ENCODE measurements around the gene TPCN1.

TPCN1 gene

DNA sequence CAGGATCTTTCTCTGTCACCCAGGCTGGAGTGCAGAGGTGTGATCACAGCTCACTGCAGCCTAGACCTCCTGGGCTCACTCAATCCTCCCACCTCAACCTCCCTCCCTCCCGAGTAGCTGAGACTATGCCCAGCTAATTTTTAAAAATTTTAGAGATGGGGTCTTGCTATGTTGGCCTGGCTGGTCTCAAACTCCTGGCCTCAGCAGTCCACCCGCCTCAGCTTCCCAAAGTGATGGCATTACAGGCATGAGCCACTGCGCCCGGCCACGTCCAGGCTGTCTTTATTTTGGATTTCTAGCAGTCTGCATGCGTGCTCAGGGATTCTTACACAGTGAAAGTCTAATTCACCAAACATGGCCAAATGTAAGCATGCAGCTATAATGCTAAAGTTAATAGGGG lies 95.9 kb downstream of the TPCN1 start:
- no peak for DNase-seq

DNA sequence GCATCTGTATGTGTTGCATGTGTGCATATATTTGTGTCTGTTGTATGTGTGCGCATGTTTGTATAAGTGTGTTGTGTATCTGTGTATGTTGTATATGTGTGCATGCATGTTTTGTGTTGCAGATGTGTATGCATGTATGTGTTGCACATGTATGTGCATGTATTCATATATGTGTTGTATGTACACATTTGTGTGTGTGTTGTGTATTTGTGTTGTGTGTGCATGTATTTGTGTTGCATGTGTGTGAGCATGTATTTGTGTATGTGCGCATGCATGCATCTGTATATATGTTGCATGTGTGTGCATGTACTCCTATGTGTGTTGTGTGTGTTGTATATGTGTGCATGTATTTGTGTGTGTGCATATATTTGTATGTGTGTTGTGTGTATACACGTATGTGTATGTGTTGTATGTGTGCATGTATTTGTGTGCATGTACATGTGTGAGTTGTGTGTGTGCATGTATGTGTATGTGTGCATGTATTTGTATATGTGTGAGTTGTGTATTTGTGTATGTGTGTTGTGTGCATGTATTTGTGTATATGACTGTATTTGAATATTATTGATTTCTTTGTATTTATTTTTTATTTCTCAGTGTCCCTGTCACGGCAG lies 96.9 kb downstream of the TPCN1 start:
- no peak for DNase-seq

- no peak for DNase-seq
These were observed 97.8 kb downstream of the TPCN1 start for GRCh38 chr12:113318900-113319628.

DNA sequence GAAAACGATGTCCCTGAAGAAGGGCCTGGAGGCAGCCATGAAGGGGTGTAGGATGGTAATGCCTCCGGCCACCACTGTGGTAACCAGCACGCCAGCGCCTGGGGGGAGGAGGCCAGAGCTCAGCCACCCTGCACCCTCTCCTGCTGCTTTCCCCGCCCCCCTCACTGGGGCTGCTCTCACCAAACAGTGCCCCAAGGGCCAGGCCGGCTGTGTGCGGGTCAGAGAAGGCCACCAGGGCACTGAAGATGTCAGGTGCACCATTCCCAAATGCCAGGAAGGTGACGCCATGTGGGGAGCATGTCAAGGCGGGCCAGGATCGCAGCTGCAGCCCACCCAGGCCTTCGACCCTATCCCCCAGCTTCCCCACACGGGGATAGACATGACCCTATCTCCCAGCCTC lies 99.1 kb downstream of the TPCN1 start:
- no peak for DNase-seq

DNA sequence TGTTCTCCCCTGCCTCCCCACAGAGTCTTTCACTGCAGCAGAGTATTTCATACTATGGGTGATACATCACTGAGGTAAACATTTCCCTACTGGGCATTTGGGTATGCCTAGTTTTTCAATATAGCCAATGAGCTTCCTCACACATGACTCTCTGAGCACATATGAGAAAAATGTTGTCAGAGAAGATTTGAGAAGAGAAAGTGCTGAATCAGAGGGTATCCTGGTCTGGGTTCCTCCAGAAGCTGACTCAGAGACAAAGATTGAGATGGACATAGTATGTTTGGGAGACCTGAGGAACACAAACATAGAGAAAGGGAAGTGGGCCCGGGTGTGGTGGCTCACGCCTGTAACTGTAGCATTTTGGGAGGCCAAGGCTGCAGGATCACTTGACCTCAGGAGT lies 101.1 kb downstream of the TPCN1 start:
- peak; percentile 94 for DNase-seq

DNA sequence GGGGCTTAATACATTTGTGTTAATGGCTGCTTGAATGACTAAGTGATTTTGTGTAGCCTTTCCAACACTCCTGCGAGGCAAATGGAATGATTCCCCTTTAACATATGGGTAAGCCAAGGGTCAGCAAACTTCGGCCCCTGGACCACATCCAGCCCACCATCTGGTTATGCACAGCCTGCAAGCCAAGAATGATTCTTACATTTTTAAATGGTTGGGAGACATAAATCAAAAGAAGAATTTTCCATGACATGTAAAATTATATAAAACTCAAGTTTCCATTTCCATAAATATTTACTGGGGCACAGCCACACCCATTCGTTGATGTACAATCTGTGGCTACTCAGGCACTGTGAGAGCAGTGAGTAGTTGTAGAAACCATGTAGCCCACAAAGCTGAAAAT lies 104.7 kb downstream of the TPCN1 start:
- no peak for DNase-seq

DNA sequence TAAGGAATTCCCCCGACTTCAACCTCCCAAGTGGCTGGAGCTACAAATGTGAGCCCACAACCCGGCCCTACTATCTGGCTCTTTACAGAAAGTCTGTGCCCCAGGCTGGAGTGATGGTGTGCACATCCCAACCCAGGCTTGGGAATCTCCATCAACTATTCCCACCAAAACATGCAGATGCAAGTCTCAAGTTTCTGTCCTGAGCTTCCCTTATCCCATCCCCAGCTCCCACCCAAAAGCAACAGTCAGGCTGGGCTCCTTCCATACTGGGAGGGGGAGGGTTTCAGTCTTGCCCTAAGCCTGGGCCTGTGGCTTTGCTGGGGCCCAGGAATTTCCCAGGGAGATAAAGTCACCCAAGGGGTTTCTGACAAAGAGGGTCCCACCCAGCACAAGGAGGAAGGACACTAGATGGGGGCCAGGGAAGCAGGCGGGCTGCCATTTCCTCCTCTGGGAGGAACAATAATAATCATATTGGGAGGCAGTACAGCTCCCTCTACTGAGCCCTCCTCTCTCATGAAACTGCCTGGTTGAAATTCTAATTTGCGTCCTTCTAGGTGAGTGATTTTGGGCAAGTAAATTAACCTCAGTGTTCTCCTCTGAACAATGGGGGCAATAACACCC lies 105.6 kb downstream of the TPCN1 start:
- no peak for DNase-seq

GRCh38 chr12:113328368-113328889 lies 107.2 kb downstream of the TPCN1 start:
- DNase-seq, result no peak

- no peak for DNase-seq
These were observed 107.9 kb downstream of the TPCN1 start for GRCh38 chr12:113329022-113329790.

DNA sequence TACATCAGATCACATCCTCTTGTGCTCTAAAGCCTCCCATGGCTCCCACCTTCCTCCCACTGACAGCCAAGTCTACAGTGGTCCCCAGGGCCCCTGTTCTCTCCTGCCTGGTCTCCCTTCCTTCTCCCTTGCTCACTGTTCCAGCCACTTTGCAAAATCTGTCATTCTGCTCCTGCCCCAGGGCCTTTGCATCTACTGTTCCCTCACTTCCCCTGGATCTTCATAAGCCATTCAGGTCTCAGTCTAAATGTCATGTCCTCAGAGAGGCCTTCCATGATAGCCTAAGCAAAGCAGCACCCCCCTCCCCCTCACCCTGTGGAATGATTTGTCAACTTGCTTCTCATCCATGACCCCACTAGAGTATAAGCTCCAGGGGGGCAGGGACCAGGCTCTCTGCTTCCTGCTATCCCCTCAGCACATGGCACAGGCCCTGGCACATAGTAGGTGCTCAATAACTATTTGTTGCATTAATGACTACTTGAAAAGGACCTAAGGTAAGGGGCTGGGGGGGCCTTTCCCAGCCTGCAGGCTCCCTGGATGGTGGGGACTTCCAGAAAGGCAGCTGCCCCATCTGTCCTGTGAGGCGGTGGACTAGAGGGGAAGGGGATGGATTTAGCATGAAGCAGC lies 108.6 kb downstream of the TPCN1 start:
- DNase-seq, result no peak

DNA sequence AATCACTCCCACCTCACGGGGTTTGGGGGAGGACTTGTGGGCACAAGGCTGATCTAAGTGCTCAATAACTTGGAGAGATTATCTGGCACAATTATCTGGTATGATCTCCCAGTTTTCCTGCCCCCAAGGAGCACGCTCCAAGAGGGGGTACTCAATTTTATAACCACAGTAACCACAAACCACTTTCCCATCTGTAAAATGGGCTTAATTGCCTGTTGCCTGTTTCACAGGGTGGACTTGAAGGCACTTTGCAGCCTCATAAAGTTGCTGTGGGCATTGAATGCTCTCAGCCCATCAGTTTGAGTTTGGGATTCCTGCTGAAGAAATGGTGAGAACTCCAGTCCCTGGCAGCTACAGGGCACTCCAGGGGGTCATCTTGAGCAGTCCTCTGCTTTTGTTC lies 109.2 kb downstream of the TPCN1 start:
- no peak for DNase-seq

DNA sequence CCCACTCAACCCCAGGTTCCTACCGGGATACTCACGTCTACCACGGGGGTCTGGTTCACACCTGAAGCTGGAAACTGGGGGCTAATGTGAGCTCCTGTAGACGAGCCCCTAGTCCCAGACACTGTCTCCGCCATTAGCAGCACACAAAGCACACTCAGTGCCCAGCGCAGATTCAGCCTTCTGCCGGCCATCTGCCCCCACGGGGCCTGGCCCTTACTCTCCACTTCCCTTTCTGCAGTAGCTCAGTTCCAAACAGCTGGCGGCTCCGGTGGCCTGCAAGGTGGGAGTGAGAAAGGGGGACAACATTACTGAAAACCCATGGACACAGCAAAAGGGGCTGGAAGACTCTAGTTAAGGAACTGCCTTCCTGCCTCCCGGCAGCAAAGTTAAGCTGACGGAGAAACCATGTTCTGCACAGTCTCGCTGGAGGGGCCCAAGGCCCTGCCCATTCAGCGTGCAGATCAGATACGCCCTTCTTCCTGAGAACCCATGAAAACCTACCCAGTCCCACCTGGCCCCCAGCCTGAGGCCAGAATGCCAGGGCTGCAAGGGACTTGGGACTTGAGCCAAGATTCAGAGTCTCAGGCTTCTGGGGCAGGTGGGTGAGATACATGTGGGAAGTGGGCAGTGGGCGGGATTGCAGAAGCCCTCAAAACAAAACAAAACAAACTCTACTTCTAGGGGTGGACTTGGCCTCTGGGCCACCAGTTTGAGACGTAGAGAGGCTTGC lies 111.6 kb downstream of the TPCN1 start:
- DNase-seq, result peak; percentile 16

GRCh38 chr12:113333418-113333750 lies 112.1 kb downstream of the TPCN1 start:
- no peak for DNase-seq

DNA sequence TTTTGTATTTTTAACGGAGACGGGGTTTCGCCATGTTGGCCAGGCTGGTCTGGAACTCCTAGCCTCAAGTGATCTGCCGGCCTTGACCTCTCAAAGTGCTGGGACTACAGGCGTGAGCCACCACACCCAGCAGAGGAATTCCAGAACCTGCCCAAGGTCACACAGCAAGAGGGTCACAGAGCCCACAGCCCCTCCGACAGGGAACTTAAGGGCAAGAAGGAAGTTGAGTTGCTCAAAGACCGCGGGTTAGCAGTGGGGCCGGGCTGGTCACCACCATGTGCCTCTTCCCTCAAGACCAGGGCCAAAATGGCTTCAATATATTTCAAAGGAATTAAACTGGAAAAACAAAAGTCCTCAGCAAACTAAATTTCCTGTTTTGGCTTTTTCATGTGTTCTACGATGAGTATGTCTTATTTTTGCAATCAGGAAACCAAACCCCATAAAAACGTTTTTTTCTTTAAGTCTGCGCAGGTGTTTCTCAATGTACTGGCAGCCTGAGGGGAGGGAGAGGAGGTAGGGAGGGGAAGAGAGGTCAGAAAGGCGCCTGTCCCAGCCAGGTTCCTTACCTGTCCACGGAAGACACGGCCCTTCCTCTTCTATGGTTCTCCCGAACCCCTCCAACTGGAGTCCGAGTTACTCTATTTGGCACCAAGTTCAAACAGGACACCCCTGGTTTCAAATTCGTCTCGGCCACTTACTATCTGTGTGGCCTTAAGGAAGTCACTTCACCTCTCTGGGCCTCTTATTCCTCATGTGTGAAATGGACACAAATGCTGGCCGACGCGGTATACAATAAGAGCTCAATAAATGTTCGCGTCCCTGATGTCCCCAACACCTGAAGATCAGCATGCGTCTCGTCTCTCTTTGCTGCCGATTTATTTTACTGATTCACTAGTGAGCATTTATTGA lies 112.9 kb downstream of the TPCN1 start:
- peak; percentile 74 for DNase-seq

DNA sequence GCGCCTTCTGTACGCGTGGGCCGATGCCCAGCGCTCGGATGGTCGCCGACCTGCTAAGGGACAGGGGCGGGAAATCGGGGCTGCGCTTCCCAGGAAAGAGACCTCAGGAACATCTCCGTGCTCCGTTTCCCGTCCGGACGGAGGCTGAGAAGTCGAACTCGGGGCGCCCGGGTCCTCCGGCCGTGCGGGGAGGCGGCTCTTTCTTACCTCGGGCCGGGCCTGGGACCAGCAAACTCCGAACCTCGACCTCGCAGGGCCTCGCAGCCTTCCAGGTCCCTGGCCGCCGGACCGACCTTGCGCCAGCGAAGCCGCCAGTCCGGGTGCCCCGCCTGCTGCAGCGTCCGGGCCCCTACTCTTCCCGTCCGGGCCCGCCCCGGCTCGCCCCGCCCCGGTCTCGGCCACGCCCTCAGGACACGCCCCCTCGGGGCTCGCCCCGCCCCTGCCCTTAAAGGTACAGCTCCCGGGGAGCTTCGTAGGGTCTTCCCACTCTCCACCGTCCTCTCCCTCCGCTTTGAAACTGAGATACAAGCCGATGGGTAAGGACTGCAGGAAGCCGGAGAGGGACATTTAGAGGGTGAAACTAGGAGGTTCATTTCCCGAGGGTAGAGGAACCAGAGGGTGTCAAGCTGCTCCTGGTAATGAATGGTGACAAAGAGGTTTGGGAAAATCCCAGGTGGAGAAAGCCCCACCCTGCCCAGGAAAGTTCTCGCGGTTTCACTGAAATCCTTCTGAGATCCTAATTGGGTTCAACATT lies 113.7 kb downstream of the TPCN1 start, which contains the start of gene SLC8B1:
Gene SLC8B1, minus strand, starts transcription at position 324 of the 754 bp plus-strand sequence. CDS start 2,231 bp downstream, outside the sequence.
- peak; percentile 86 for DNase-seq

DNA sequence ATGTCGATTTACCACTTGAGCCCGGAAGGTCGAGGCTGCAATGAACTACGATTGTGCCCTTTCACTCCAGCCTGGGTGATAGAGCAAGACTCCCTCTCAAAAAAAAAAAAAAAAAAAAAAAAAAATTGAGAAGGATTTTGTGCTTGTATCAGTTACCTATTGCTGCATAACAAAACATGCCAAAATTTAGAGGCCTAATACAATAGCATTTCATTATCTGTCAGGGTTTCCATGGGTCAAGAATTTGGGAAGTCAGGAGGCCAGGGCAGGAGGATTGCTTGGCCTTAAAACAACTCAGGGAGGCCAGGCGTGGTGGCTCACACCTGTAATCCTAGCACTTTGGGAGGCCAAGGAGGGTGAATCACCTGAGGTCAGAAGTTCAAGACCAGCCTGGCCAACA lies 118.3 kb downstream of the TPCN1 start:
- DNase-seq, result no peak

- DNase-seq, result peak; percentile 22
These were observed 118.8 kb downstream of the TPCN1 start for GRCh38 chr12:113340061-113340460.

DNA sequence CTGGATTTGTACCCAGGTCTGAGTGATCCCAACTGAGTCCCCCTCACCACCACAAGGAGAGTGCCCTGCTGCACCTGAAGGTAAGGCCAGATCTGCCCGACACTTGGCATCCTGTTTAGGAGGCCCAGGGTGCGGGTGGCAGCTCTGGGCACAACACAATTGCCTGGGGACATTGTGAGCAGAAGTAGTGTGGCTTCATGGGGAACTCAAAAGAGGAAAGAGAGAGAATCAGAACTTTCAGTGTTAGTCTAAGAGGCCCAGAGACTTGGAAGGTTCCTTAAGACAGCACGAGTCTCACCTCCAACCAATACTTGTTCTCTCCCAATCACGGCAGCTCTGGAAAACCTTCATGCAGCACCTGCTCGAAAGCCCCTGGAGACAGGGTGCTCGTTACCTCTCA lies 120.3 kb downstream of the TPCN1 start:
- peak; percentile 65 for DNase-seq

GRCh38 chr12:113345318-113345717 lies 124.1 kb downstream of the TPCN1 start:
- no peak for DNase-seq

- DNase-seq, result peak; percentile 74
These were observed 125.1 kb downstream of the TPCN1 start for GRCh38 chr12:113346353-113346752.
